DLD1 (cell line): Measurements from ENCODE around the gene GADL1.

Experiments
- in situ Hi-C: cut with HindIII; loops from 2 replicates; pipeline ENCODE4 v1.10.0; 2017; ENCODE audit warnings: low sequenced_read_pairs

The GADL1 gene

GRCh38 chr3:30681649-30682211, 212.7 kb downstream of the GADL1 start:
- in situ Hi-C loops = no loop called here

GRCh38 chr3:30680789-30681648, 213.4 kb downstream of the GADL1 start:
- in situ Hi-C loops = no loop called here

GRCh38 chr3:30679045-30679444, 215.4 kb downstream of the GADL1 start:
- in situ Hi-C loops = no loop called here

GRCh38 chr3:30677347-30677685, 217.1 kb downstream of the GADL1 start:
- in situ Hi-C loops = no loop called here

- in situ Hi-C loops = no loop called here
These were observed 217.8 kb downstream of the GADL1 start for GRCh38 chr3:30676424-30677346.
